ENCODE measurements around the gene PTK6. TPM values are rescaled to one million over a fixed set of nuclear protein-coding genes. Genes with fewer than 3 reads are reported as not detected.

PTK6 gene
- total RNA-seq, 1 donor from 2014 or later: 0.12 TPM

- DNase-seq (ENCODE audit: extremely low spot score, unreplicated experiment): no peak
- peaks cover 44% of the 10 kb centered on the region for H3K27me3 Mint-ChIP-seq
- no peaks in the 10 kb centered on the region for H3K4me1 Mint-ChIP-seq (ENCODE audit: unreplicated experiment)
- no peak for TF ChIP-seq CTCF (conservative IDR thresholded peaks at IDR 0.05)
- H3K36me3 Mint-ChIP-seq: no peaks in the 10 kb centered on the region
- H3K27ac Mint-ChIP-seq: no peak overlapping the region
- H3K4me3 Mint-ChIP-seq: no peak overlapping the region
- H3K9me3 Mint-ChIP-seq: peaks cover 5% of the 10 kb centered on the region
Measured at GRCh38 chr20:63505281-63505680, 31.9 kb downstream of the PTK6 start.

GRCh38 chr20:63504642-63505041 is 32.5 kb downstream of the PTK6 start:
- Mint-ChIP-seq H3K27ac (no peak overlapping the region), H3K4me3 (no peak overlapping the region), H3K4me1 (ENCODE audit: unreplicated experiment) (no peaks in the 10 kb centered on the region), H3K9me3 (peaks cover 5% of the 10 kb centered on the region), H3K27me3 (peaks cover 39% of the 10 kb centered on the region), H3K36me3 (no peaks in the 10 kb centered on the region)
- no peak for TF ChIP-seq CTCF (conservative IDR thresholded peaks at IDR 0.05)
- no peak for DNase-seq (ENCODE audit: extremely low spot score, unreplicated experiment)

- Mint-ChIP-seq H3K9me3 (peaks cover 5% of the 10 kb centered on the region), H3K27ac (no peak overlapping the region), H3K36me3 (no peaks in the 10 kb centered on the region), H3K4me3 (no peak overlapping the region), H3K4me1 (ENCODE audit: unreplicated experiment) (no peaks in the 10 kb centered on the region), H3K27me3 (peaks cover 33% of the 10 kb centered on the region)
- no peak for DNase-seq (ENCODE audit: extremely low spot score, unreplicated experiment)
- TF ChIP-seq CTCF (conservative IDR thresholded peaks at IDR 0.05): no peak
Measured at GRCh38 chr20:63503524-63503923, 33.7 kb downstream of the PTK6 start.

- H3K4me3 Mint-ChIP-seq: no peak overlapping the region
Measured at GRCh38 chr20:63502671-63503172, 34.5 kb downstream of the PTK6 start.

GRCh38 chr20:63501818-63502670 is 35.1 kb downstream of the PTK6 start:
- TF ChIP-seq CTCF (conservative IDR thresholded peaks at IDR 0.05): no peak
- no peak for DNase-seq (ENCODE audit: extremely low spot score, unreplicated experiment)
- Mint-ChIP-seq H3K27me3 (peaks cover 32% of the 10 kb centered on the region), H3K4me3 (no peak overlapping the region), H3K27ac (no peak overlapping the region), H3K9me3 (peaks cover 5% of the 10 kb centered on the region), H3K4me1 (ENCODE audit: unreplicated experiment) (no peaks in the 10 kb centered on the region), H3K36me3 (no peaks in the 10 kb centered on the region)

More at GRCh38 chr20:63502671-63503172, 34.5 kb downstream of the PTK6 start:
- Mint-ChIP-seq H3K27me3 (peaks cover 27% of the 10 kb centered on the region), H3K27ac (no peak overlapping the region), H3K36me3 (no peaks in the 10 kb centered on the region), H3K9me3 (peaks cover 5% of the 10 kb centered on the region), H3K4me1 (ENCODE audit: unreplicated experiment) (no peaks in the 10 kb centered on the region)
- no peak for TF ChIP-seq CTCF (conservative IDR thresholded peaks at IDR 0.05)
- DNase-seq (ENCODE audit: extremely low spot score, unreplicated experiment): no peak
